Measurements from ENCODE around the gene HYAL2.
"Not testable (repeated sequence)": the region's sequence is repeated elsewhere in the genome, so short reads cannot be mapped to it uniquely, and the experiment has no call there.

The HYAL2 gene

GRCh38 chr3:50288387-50289007 is 34.0 kb downstream of the HYAL2 start:
- Histone ChIP-seq H3K9ac (ENCODE audit: insufficient read length, low read depth) (no peak overlapping the region), H3K27me3 (ENCODE audit: insufficient read depth, insufficient read length) (no peaks in the 10 kb centered on the region), H3K4me3 (ENCODE audit: insufficient read length, low read depth) (no peak overlapping the region), H3K36me3 (ENCODE audit: insufficient read depth, insufficient read length, low read length) (peaks cover 51% of the 10 kb centered on the region), H3K9me3 (ENCODE audit: insufficient read depth, low read length) (no peaks in the 10 kb centered on the region), H3K4me1 (ENCODE audit: insufficient read depth, insufficient read length) (peaks cover 15% of the 10 kb centered on the region)
- TF ChIP-seq SUZ12 (IDR thresholded peaks at IDR 0.05; ENCODE audit: extremely low read depth, insufficient read depth, insufficient read length) (no peak), ZNF274 (IDR thresholded peaks at IDR 0.05; ENCODE audit: low read depth, low read length) (no peak), YY1 (IDR thresholded peaks at IDR 0.05; ENCODE audit: insufficient read depth, insufficient read length) (no peak)
- no peak for DNase-seq (ENCODE audit: low read depth, low spot score)

- Histone ChIP-seq H3K36me3 (ENCODE audit: insufficient read depth, insufficient read length, low read length) (peaks cover 51% of the 10 kb centered on the region), H3K9ac (ENCODE audit: insufficient read length, low read depth) (no peak overlapping the region), H3K9me3 (ENCODE audit: insufficient read depth, low read length) (no peaks in the 10 kb centered on the region), H3K4me1 (ENCODE audit: insufficient read depth, insufficient read length) (peaks cover 9% of the 10 kb centered on the region), H3K27me3 (ENCODE audit: insufficient read depth, insufficient read length) (no peaks in the 10 kb centered on the region), H3K4me3 (ENCODE audit: insufficient read length, low read depth) (no peak overlapping the region)
- DNase-seq (ENCODE audit: low read depth, low spot score) = no peak
- TF ChIP-seq YY1 (IDR thresholded peaks at IDR 0.05; ENCODE audit: insufficient read depth, insufficient read length) (no peak), ZNF274 (IDR thresholded peaks at IDR 0.05; ENCODE audit: low read depth, low read length) (no peak), SUZ12 (IDR thresholded peaks at IDR 0.05; ENCODE audit: extremely low read depth, insufficient read depth, insufficient read length) (no peak)
Measured at GRCh38 chr3:50287262-50287661, 35.3 kb downstream of the HYAL2 start.

GRCh38 chr3:50286322-50287227 is 36.0 kb downstream of the HYAL2 start:
- TF ChIP-seq YY1 (IDR thresholded peaks at IDR 0.05; ENCODE audit: insufficient read depth, insufficient read length) (no peak), SUZ12 (IDR thresholded peaks at IDR 0.05; ENCODE audit: extremely low read depth, insufficient read depth, insufficient read length) (no peak), ZNF274 (IDR thresholded peaks at IDR 0.05; ENCODE audit: low read depth, low read length) (no peak)
- peaks cover 9% of the 10 kb centered on the region for H3K4me1 ChIP-seq (ENCODE audit: insufficient read depth, insufficient read length)
- no peaks in the 10 kb centered on the region for H3K9me3 ChIP-seq (ENCODE audit: insufficient read depth, low read length)
- no peak for DNase-seq (ENCODE audit: low read depth, low spot score)
- H3K4me3 ChIP-seq (ENCODE audit: insufficient read length, low read depth) = no peak overlapping the region
- H3K27me3 ChIP-seq (ENCODE audit: insufficient read depth, insufficient read length) = no peaks in the 10 kb centered on the region
- peaks cover 51% of the 10 kb centered on the region for H3K36me3 ChIP-seq (ENCODE audit: insufficient read depth, insufficient read length, low read length)
- no peak overlapping the region for H3K9ac ChIP-seq (ENCODE audit: insufficient read length, low read depth)

DNA sequence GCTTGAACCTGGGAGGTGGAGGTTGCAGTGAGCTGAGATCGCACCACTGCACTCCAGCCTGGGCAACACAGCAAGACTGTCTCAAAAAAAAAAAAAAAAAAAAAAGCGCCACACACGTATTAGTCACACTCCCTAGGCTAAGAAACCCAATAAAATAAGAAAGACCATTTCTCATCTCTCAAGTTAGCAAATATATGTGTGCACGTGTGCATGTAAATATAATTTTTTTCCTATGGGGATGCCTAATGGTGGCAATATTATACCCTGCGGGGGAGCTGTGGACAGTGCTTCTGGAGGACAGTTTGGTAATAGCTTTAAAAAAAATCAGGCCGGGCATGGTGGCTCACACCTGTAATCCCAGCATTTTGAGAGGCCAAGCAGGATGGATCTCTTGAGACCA is 38.4 kb downstream of the HYAL2 start:
- H3K36me3 ChIP-seq (ENCODE audit: insufficient read depth, insufficient read length, low read length) = peaks cover 36% of the 10 kb centered on the region
- not testable (repeated sequence) for H3K9ac ChIP-seq (ENCODE audit: insufficient read length, low read depth); H3K4me3 ChIP-seq (ENCODE audit: insufficient read length, low read depth); H3K9me3 ChIP-seq (ENCODE audit: insufficient read depth, low read length); DNase-seq (ENCODE audit: low read depth, low spot score); H3K27me3 ChIP-seq (ENCODE audit: insufficient read depth, insufficient read length); H3K4me1 ChIP-seq (ENCODE audit: insufficient read depth, insufficient read length)

DNA sequence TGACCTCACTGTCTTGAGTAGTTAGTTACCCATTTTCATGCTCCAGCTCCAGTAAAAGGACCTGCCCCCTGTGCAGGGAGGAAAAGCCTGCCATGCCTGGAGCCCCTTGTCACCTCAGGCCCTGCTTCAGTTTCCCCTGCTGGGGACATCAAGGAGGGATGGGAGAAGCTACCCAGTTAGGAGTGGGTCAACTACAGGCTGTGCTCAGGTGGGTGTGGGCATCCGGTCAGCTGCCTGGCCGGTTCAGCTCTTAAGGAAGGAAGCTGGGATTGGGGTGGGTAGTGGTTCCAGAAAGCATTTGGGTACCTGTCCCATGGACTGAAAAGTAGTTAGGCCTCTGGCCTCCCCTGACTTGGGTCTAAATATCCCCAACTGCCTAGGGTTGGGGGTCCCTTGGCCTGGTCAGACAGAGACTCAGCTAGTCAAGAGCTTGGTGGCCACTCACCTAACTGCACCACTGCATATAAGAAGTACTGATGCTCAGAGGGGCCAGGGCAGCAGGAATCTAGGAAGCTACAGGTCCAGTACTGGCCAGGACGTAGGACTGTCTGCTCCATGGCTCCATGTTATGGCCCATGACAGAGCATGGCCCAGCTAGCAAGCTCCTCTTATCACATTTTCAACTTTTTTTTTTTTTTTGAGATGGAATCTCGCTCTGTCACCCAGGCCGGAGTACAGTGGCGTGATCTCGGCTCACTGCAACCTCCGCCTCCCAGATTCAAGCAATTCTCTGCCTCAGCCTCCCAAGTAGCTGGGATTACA is 43.1 kb downstream of the HYAL2 start:
- TF ChIP-seq ZNF274 (IDR thresholded peaks at IDR 0.05; ENCODE audit: low read depth, low read length) = no peak
- no peak for TF ChIP-seq SUZ12 (IDR thresholded peaks at IDR 0.05; ENCODE audit: extremely low read depth, insufficient read depth, insufficient read length)
- no peak for TF ChIP-seq YY1 (IDR thresholded peaks at IDR 0.05; ENCODE audit: insufficient read depth, insufficient read length)
- DNase-seq (ENCODE audit: low read depth, low spot score) = no peak
- H3K27me3 ChIP-seq (ENCODE audit: insufficient read depth, insufficient read length) = no peaks in the 10 kb centered on the region
- no peaks in the 10 kb centered on the region for H3K9me3 ChIP-seq (ENCODE audit: insufficient read depth, low read length)
- H3K4me3 ChIP-seq (ENCODE audit: insufficient read length, low read depth) = no peak overlapping the region
- H3K36me3 ChIP-seq (ENCODE audit: insufficient read depth, insufficient read length, low read length) = peaks cover 47% of the 10 kb centered on the region
- no peak overlapping the region for H3K9ac ChIP-seq (ENCODE audit: insufficient read length, low read depth)
- H3K4me1 ChIP-seq (ENCODE audit: insufficient read depth, insufficient read length) = peaks cover 11% of the 10 kb centered on the region

DNA sequence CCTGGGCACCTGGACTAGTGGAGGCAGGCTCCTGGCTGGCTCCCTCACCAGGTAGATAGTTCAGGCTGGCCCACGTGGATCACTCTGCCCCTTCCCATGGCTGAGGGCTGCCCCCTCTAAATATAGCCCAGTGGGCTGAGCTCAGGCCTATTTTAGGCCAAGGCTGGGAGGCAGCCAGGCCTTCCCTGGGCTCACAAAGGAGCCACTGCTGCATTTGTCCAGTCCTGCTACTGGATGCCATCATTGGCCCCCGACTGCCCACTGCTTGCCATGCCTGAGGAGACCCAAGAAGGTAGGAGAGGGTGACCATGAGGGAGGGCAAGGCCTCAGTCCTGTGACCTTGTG is 43.7 kb downstream of the HYAL2 start, which contains the start of gene LSMEM2:
TSS of gene LSMEM2 (plus strand) at position 208 of the 345 bp plus-strand sequence. CDS start at position 235, 27 bp downstream.
- TF ChIP-seq ZNF274 (IDR thresholded peaks at IDR 0.05; ENCODE audit: low read depth, low read length) (no peak), YY1 (IDR thresholded peaks at IDR 0.05; ENCODE audit: insufficient read depth, insufficient read length) (no peak), SUZ12 (IDR thresholded peaks at IDR 0.05; ENCODE audit: extremely low read depth, insufficient read depth, insufficient read length) (no peak)
- Histone ChIP-seq H3K4me1 (ENCODE audit: insufficient read depth, insufficient read length) (peaks cover 14% of the 10 kb centered on the region), H3K27me3 (ENCODE audit: insufficient read depth, insufficient read length) (no peaks in the 10 kb centered on the region), H3K9ac (ENCODE audit: insufficient read length, low read depth) (peak within 1 kb of the TSS; percentile 57), H3K36me3 (ENCODE audit: insufficient read depth, insufficient read length, low read length) (peaks cover 53% of the 10 kb centered on the region), H3K9me3 (ENCODE audit: insufficient read depth, low read length) (no peaks in the 10 kb centered on the region), H3K4me3 (ENCODE audit: insufficient read length, low read depth) (no peak within 1 kb of the TSS)
- no peak for DNase-seq (ENCODE audit: low read depth, low spot score)
